Loucy (cell line): ENCODE results near the gene CACNA1C.

Source experiments
- H2AFZ ChIP-seq: fragments of 200-600 bp; sonication (generic); 2 replicates; pipeline ENCODE4 v1.6.0; 2016; ENCODE audit warnings: antibody characterized with exemption, mild to moderate bottlenecking, low read length, moderate library complexity
- H3F3A ChIP-seq: fragments of 200-600 bp; 2 replicates; pipeline ENCODE4 v1.6.0; 2016; ENCODE audit warnings: antibody characterized with exemption, low read depth, mild to moderate bottlenecking
- H3K27me3 ChIP-seq: fragments of 200-600 bp; sonication (generic); 2 replicates; pipeline ENCODE4 v1.6.1; 2014; ENCODE audit warnings: low read length, mild to moderate bottlenecking; ENCODE audit not compliant: insufficient read depth, poor library complexity, severe bottlenecking
- H3K36me3 ChIP-seq: fragments of 200-600 bp; sonication (generic); 2 replicates; pipeline ENCODE4 v1.6.1; 2016; ENCODE audit warnings: low read length; ENCODE audit not compliant: insufficient read depth
- H3K4me1 ChIP-seq: fragments of 200-600 bp; sonication (generic); 2 replicates; pipeline ENCODE4 v1.5.1; 2014; ENCODE audit warnings: low read length, mild to moderate bottlenecking; ENCODE audit not compliant: insufficient read depth, poor library complexity, severe bottlenecking
- H3K4me2 ChIP-seq: fragments of 200-600 bp; sonication (generic); 2 replicates; pipeline ENCODE4 v1.6.0; 2014; ENCODE audit warnings: antibody characterized with exemption, low read length, low read depth, mild to moderate bottlenecking; ENCODE audit not compliant: poor library complexity, severe bottlenecking
- H3K4me3 ChIP-seq: fragments of 200-600 bp; sonication (generic); 2 replicates; pipeline ENCODE4 v1.5.1; 2014; ENCODE audit warnings: low read length, mild to moderate bottlenecking, mixed read lengths; ENCODE audit not compliant: poor library complexity, severe bottlenecking
- H3K79me2 ChIP-seq: fragments of 200-600 bp; sonication (generic); 2 replicates; pipeline ENCODE4 v1.6.1; 2014; ENCODE audit warnings: low read length; ENCODE audit not compliant: insufficient read depth
- H3K9ac ChIP-seq: fragments of 200-600 bp; sonication (generic); 2 replicates; pipeline ENCODE4 v1.6.0; 2014; ENCODE audit warnings: mild to moderate bottlenecking, low read depth, low read length, moderate library complexity; ENCODE audit not compliant: poor library complexity, severe bottlenecking
- H3K9me2 ChIP-seq: fragments of 200-600 bp; sonication (generic); replicated peaks from 2 replicates; pipeline ENCODE4 v1.6.1; 2016; ENCODE audit warnings: low read depth, low read length, mixed read lengths
- H3K9me3 ChIP-seq: fragments of 200-600 bp; sonication (generic); 2 replicates; pipeline ENCODE4 v1.6.1; 2014; ENCODE audit warnings: mild to moderate bottlenecking, antibody characterized with exemption, low read length, low read depth; ENCODE audit not compliant: insufficient read depth
- H4K20me1 ChIP-seq: fragments of 200-600 bp; sonication (generic); 2 replicates; pipeline ENCODE4 v1.6.0; 2014; ENCODE audit warnings: antibody characterized with exemption, low read length, mild to moderate bottlenecking; ENCODE audit not compliant: insufficient read depth, poor library complexity, severe bottlenecking
- CTCF ChIP-seq: fragments of 200-600 bp; sonication (generic); conservative IDR thresholded peaks from 2 replicates; pipeline ENCODE4 v1.5.1; 2014; ENCODE audit warnings: mild to moderate bottlenecking, antibody characterized with exemption, low read length
- EZH2phosphoT487 ChIP-seq: fragments of 200-600 bp; IDR thresholded peaks from 2 replicates; pipeline ENCODE4 v1.6.1; 2018; ENCODE audit warnings: antibody characterized with exemption, mild to moderate bottlenecking, moderate library complexity, borderline replicate concordance

CACNA1C gene

GRCh38 chr12:2173971-2174370 lies 121.2 kb downstream of the CACNA1C start:
- Histone ChIP-seq H3K4me1 (no peaks in the 10 kb centered on the region), H3K4me3 (no peak overlapping the region), H3K9me2 (no peaks in the 10 kb centered on the region), H4K20me1 (no peaks in the 10 kb centered on the region), H3K9ac (no peak overlapping the region), H3K4me2 (no peak overlapping the region), H3K9me3 (no peaks in the 10 kb centered on the region), H2AFZ (no peak overlapping the region), H3K36me3 (no peaks in the 10 kb centered on the region), H3F3A (no peaks in the 10 kb centered on the region), H3K79me2 (no peaks in the 10 kb centered on the region), H3K27me3 (no peaks in the 10 kb centered on the region)
- TF ChIP-seq CTCF (no peak), EZH2phosphoT487 (no peak)

- no peaks in the 10 kb centered on the region for H3K9me3 ChIP-seq
- no peaks in the 10 kb centered on the region for H3F3A ChIP-seq
- no peaks in the 10 kb centered on the region for H3K36me3 ChIP-seq
- H3K4me1 ChIP-seq, result peaks cover 14% of the 10 kb centered on the region
- H3K9me2 ChIP-seq, result no peaks in the 10 kb centered on the region
- H2AFZ ChIP-seq, result no peak overlapping the region
- no peak overlapping the region for H3K9ac ChIP-seq
- no peaks in the 10 kb centered on the region for H4K20me1 ChIP-seq
- no peak overlapping the region for H3K4me3 ChIP-seq
- no peak overlapping the region for H3K4me2 ChIP-seq
- TF ChIP-seq EZH2phosphoT487 (no peak), CTCF (no peak)
- no peaks in the 10 kb centered on the region for H3K79me2 ChIP-seq
- no peaks in the 10 kb centered on the region for H3K27me3 ChIP-seq
Measured at GRCh38 chr12:2177003-2177402, 124.2 kb downstream of the CACNA1C start.

- Histone ChIP-seq H3K9me3 (no peaks in the 10 kb centered on the region), H3K36me3 (no peaks in the 10 kb centered on the region), H3K9ac (no peak overlapping the region), H3F3A (no peaks in the 10 kb centered on the region), H3K9me2 (no peaks in the 10 kb centered on the region), H3K4me2 (no peak overlapping the region), H3K4me1 (peaks cover 14% of the 10 kb centered on the region), H3K4me3 (no peak overlapping the region), H3K27me3 (no peaks in the 10 kb centered on the region), H2AFZ (no peak overlapping the region), H4K20me1 (no peaks in the 10 kb centered on the region), H3K79me2 (no peaks in the 10 kb centered on the region)
- TF ChIP-seq EZH2phosphoT487, result no peak
- TF ChIP-seq CTCF, result no peak
Measured at GRCh38 chr12:2177751-2178150, 125.0 kb downstream of the CACNA1C start.
